IPS DF 6.9 (cell line): ENCODE results near the gene PRDM15.

Experiments used
- DNase-seq: peaks from one replicate; pipeline ENCODE4 v3.0.0-alpha.2; 2013; ENCODE audit warnings: low read depth, low spot score
- H3K27ac ChIP-seq: one replicate; pipeline ENCODE4 v1.5.1; 2013; ENCODE audit warnings: low read length, control low read depth
- H3K27me3 ChIP-seq: 2 replicates; pipeline ENCODE4 v1.6.1; 2013; ENCODE audit warnings: mild to moderate bottlenecking, low read length; ENCODE audit not compliant: control insufficient read depth, insufficient read depth
- H3K36me3 ChIP-seq: 2 replicates; pipeline ENCODE4 v1.6.1; 2013; ENCODE audit warnings: low read length; ENCODE audit not compliant: control insufficient read depth, insufficient read depth
- H3K4me1 ChIP-seq: 2 replicates; pipeline ENCODE4 v1.6.1; 2013; ENCODE audit warnings: low read length; ENCODE audit not compliant: control insufficient read depth, insufficient read depth
- H3K4me3 ChIP-seq: 2 replicates; pipeline ENCODE4 v1.5.1; 2013; ENCODE audit warnings: mild to moderate bottlenecking, low read length
- H3K9me3 ChIP-seq: 2 replicates; pipeline ENCODE4 v1.6.1; 2013; ENCODE audit warnings: low read length, inconsistent platforms; ENCODE audit not compliant: control insufficient read depth, insufficient read depth
- WGBS: extraction: QIAGEN DNeasy Blood & Tissue Kit; methylation state at CpG from one replicate; pipeline ENCODE4 v1.1.7; 2013; ENCODE audit warnings: mixed read lengths, missing lambda C conversion rate; ENCODE audit not compliant: insufficient read length, insufficient coverage; 5-methylcytosine and 5-hydroxymethylcytosine counted together

Gene PRDM15

GRCh38 chr21:41832596-41833496, 46.3 kb downstream of the PRDM15 start:
- no peak overlapping the region for H3K27ac ChIP-seq
- no peak overlapping the region for H3K4me3 ChIP-seq

GRCh38 chr21:41831866-41832595, 47.1 kb downstream of the PRDM15 start:
- H3K36me3 ChIP-seq, result peaks cover 6% of the 10 kb centered on the region
- 0 out of 2 replicates have a peak, but pooled peaks cover 2% of the 10 kb centered on the region for H3K4me1 ChIP-seq
- no peak overlapping the region for H3K27ac ChIP-seq
- DNase-seq, result no peak
- no peak overlapping the region for H3K4me3 ChIP-seq
- no peaks in the 10 kb centered on the region for H3K27me3 ChIP-seq
- no peaks in the 10 kb centered on the region for H3K9me3 ChIP-seq
- WGBS, result no CpG with 5 or more reads among the region's 17 CpGs

More at GRCh38 chr21:41832596-41833496, 46.3 kb downstream of the PRDM15 start:
- WGBS, result no CpG with 5 or more reads among the region's 17 CpGs
- no peak for DNase-seq
- Histone ChIP-seq H3K9me3 (no peaks in the 10 kb centered on the region), H3K36me3 (peaks cover 6% of the 10 kb centered on the region), H3K4me1 (0 out of 2 replicates have a peak, but pooled peaks cover 2% of the 10 kb centered on the region), H3K27me3 (no peaks in the 10 kb centered on the region)

- H3K36me3 ChIP-seq, result peaks cover 5% of the 10 kb centered on the region
- no CpG with 5 or more reads among the region's 8 CpGs for WGBS
- no peak overlapping the region for H3K27ac ChIP-seq
- no peaks in the 10 kb centered on the region for H3K27me3 ChIP-seq
- H3K4me1 ChIP-seq, result 0 out of 2 replicates have a peak, but pooled peaks cover 2% of the 10 kb centered on the region
- no peak for DNase-seq
- H3K4me3 ChIP-seq, result no peak overlapping the region
- no peaks in the 10 kb centered on the region for H3K9me3 ChIP-seq
These were observed 47.7 kb downstream of the PRDM15 start for GRCh38 chr21:41831453-41831831.

GRCh38 chr21:41830764-41831452, 48.2 kb downstream of the PRDM15 start:
- H3K9me3 ChIP-seq, result no peaks in the 10 kb centered on the region
- H3K27ac ChIP-seq, result no peak overlapping the region
- no peaks in the 10 kb centered on the region for H3K4me1 ChIP-seq
- H3K4me3 ChIP-seq, result no peak overlapping the region
- WGBS, result no CpG with 5 or more reads among the region's 21 CpGs
- peaks cover under 1% of the 10 kb centered on the region for H3K36me3 ChIP-seq
- no peaks in the 10 kb centered on the region for H3K27me3 ChIP-seq
- no peak for DNase-seq

GRCh38 chr21:41830145-41830707, 48.9 kb downstream of the PRDM15 start:
- WGBS, result 100% methylated on average over 2 of the region's 2 CpGs
- Histone ChIP-seq H3K36me3 (no peaks in the 10 kb centered on the region; the same call in 1 of the 2 replicates), H3K9me3 (no peaks in the 10 kb centered on the region), H3K4me3 (no peak overlapping the region), H3K4me1 (no peaks in the 10 kb centered on the region), H3K27ac (no peak overlapping the region), H3K27me3 (no peaks in the 10 kb centered on the region)
- no peak for DNase-seq

- DNase-seq, result no peak
These were observed 50.2 kb downstream of the PRDM15 start for GRCh38 chr21:41828884-41829360.

GRCh38 chr21:41827951-41828883, 50.9 kb downstream of the PRDM15 start:
- H3K27me3 ChIP-seq, result no peaks in the 10 kb centered on the region
- no CpG with 5 or more reads among the region's 42 CpGs for WGBS
- no peak for DNase-seq
- H3K36me3 ChIP-seq, result peaks cover under 1% of the 10 kb centered on the region; the same call in 1 of the 2 replicates
- H3K4me3 ChIP-seq, result no peak overlapping the region
- H3K4me1 ChIP-seq, result no peaks in the 10 kb centered on the region
- H3K9me3 ChIP-seq, result no peaks in the 10 kb centered on the region
- H3K27ac ChIP-seq, result no peak overlapping the region

More at GRCh38 chr21:41828884-41829360, 50.2 kb downstream of the PRDM15 start:
- H3K4me3 ChIP-seq, result no peak overlapping the region
- H3K4me1 ChIP-seq, result no peaks in the 10 kb centered on the region
- no peak overlapping the region for H3K27ac ChIP-seq
- no peaks in the 10 kb centered on the region for H3K9me3 ChIP-seq
- H3K36me3 ChIP-seq, result no peaks in the 10 kb centered on the region; the same call in 1 of the 2 replicates
- 98% methylated on average over 3 of the region's 3 CpGs for WGBS
- no peaks in the 10 kb centered on the region for H3K27me3 ChIP-seq

- DNase-seq, result no peak
- Histone ChIP-seq H3K9me3 (no peaks in the 10 kb centered on the region), H3K4me3 (no peak overlapping the region), H3K27ac (no peak overlapping the region), H3K4me1 (no peaks in the 10 kb centered on the region), H3K36me3 (peaks cover 6% of the 10 kb centered on the region; the same call in 1 of the 2 replicates), H3K27me3 (no peaks in the 10 kb centered on the region)
- WGBS, result no CpG with 5 or more reads among the region's 16 CpGs
These were observed 53.3 kb downstream of the PRDM15 start for GRCh38 chr21:41825881-41826280.

- no CpG with 5 or more reads among the region's 15 CpGs for WGBS
- DNase-seq, result no peak
These were observed 53.9 kb downstream of the PRDM15 start for GRCh38 chr21:41825216-41825615.

More at GRCh38 chr21:41825216-41825615, 53.9 kb downstream of the PRDM15 start:
- Histone ChIP-seq H3K4me1 (no peaks in the 10 kb centered on the region), H3K4me3 (no peak overlapping the region), H3K9me3 (no peaks in the 10 kb centered on the region), H3K27ac (no peak overlapping the region), H3K36me3 (peaks cover 7% of the 10 kb centered on the region; the same call in 1 of the 2 replicates), H3K27me3 (no peaks in the 10 kb centered on the region)
